HepG2 (cell line): ENCODE results near the gene TIMM10. TPM values are rescaled to one million over a fixed set of nuclear protein-coding genes. Genes with fewer than 3 reads are reported as not detected.

Experiments
- ATAC-seq: fragments of 200-7000 bp; cut with Tn5 transposase; 3 replicates; pipeline ENCODE4 v1.9.1; 2020; ENCODE audit warnings: mild to moderate bottlenecking, moderate library complexity
- BruUV-seq: library from RNA; stranded (reverse); fragments of 400-500 nt; replicated peaks from 2 replicates; lab custom pipeline; 2021; lab: Mats Ljungman, UMichigan
- CTCF ChIA-PET: fragments of 300-600 bp; formaldehyde crosslinking; extraction: SDS; loops from one replicate; lab custom pipeline; 2021; ENCODE audit warnings: low total read pairs, inconsistent platforms, low intra/inter-chr PET ratio; lab: Yijun Ruan, JAX
- POLR2A ChIA-PET: fragments of 350-600 bp; sonication (Branson Sonifier 250); formaldehyde crosslinking; loops from one replicate; lab custom pipeline; 2020; ENCODE audit warnings: antibody characterized with exemption, inconsistent platforms; lab: Yijun Ruan, JAX
- DNase-seq: peaks from one replicate; pipeline ENCODE4 v3.0.0-alpha.2; 2015; ENCODE audit warnings: low spot score
- FAIRE-seq: peaks from 3 replicates; lab custom pipeline; 2011; peaks lifted over from hg19 to GRCh38; lab: Jason Lieb, UNC
- H2AFZ ChIP-seq: one replicate; pipeline ENCODE4 v1.6.1; 2011; ENCODE audit warnings: low read length, inconsistent platforms
- H3K27ac ChIP-seq: fragments of 300-600 bp; 3 replicates; pipeline ENCODE4 v1.8.0; 2011; ENCODE audit warnings: mixed run types, mild to moderate bottlenecking, mixed read lengths, low read length, inconsistent platforms; ENCODE audit not compliant: insufficient read depth; ENCODE audit errors: extremely low read length
- H3K27me3 ChIP-seq, 2 experiments: fragments of 200-600 bp in 1 of 2; 2 replicates in 1 of 2; 3 replicates in 1 of 2; pipeline versions ENCODE4 v1.6.0 to v1.8.0; 2011; ENCODE audit warnings: low read length in 2 of 2, mild to moderate bottlenecking in 2 of 2, moderate library complexity in 2 of 2, inconsistent platforms in 1 of 2; ENCODE audit not compliant: insufficient read depth in 2 of 2, control insufficient read depth in 1 of 2
- H3K36me3 ChIP-seq, 2 experiments: fragments of 200-600 bp in 1 of 2; replicated peaks in 1 of 2; 2 replicates in 1 of 2; 3 replicates in 1 of 2; pipeline versions ENCODE4 v1.5.1 to v1.8.0; 2011; ENCODE audit warnings: low read length in 2 of 2, inconsistent platforms in 1 of 2; ENCODE audit not compliant: insufficient read depth in 2 of 2, control insufficient read depth in 1 of 2
- H3K4me1 ChIP-seq: 2 replicates; pipeline ENCODE4 v1.5.1; 2012; ENCODE audit warnings: low read length, inconsistent platforms; ENCODE audit not compliant: insufficient read depth
- H3K4me2 ChIP-seq: 2 replicates; pipeline ENCODE4 v1.6.0; 2011; ENCODE audit warnings: low read depth, low read length, inconsistent platforms
- H3K4me3 ChIP-seq, 3 experiments: fragments of 200-600 bp in 1 of 3; sonication (generic), shearing (Covaris generic) in 1 of 3; replicated peaks in 1 of 3; 2 replicates each; pipeline ENCODE4 v1.5.1; 2011 to 2016; ENCODE audit warnings: low read length in 3 of 3, inconsistent platforms in 2 of 3, low read depth in 2 of 3, mild to moderate bottlenecking in 2 of 3, control low read depth in 1 of 3, mixed read lengths in 1 of 3; ENCODE audit not compliant: insufficient read depth in 1 of 3
- H3K79me2 ChIP-seq: one replicate; pipeline ENCODE4 v1.6.1; 2011; ENCODE audit warnings: low read length, inconsistent platforms; ENCODE audit not compliant: insufficient read depth
- H3K9ac ChIP-seq: 2 replicates; pipeline ENCODE4 v1.6.0; 2011; ENCODE audit warnings: mild to moderate bottlenecking, low read depth, low read length, inconsistent platforms; ENCODE audit not compliant: insufficient read depth
- H3K9me3 ChIP-seq: 2 replicates; pipeline ENCODE4 v1.5.1; 2012; ENCODE audit warnings: mild to moderate bottlenecking, low read length
- H4K20me1 ChIP-seq: 2 replicates; pipeline ENCODE4 v1.6.0; 2011; ENCODE audit warnings: inconsistent platforms, mild to moderate bottlenecking, low read length, moderate library complexity; ENCODE audit not compliant: insufficient read depth
- BRD4 ChIP-seq: sonication (generic); formaldehyde crosslinking; IDR thresholded peaks from 2 replicates; pipeline ENCODE4 v1.4.0; 2020; ENCODE audit warnings: missing genetic modification reagents
- CREM ChIP-seq, 2 experiments: sonication (generic) in 1 of 2; formaldehyde crosslinking in 1 of 2; IDR thresholded peaks; 2 replicates each; pipeline versions ENCODE4 v1.4.0 to v1.6.1; 2016 to 2020; ENCODE audit warnings: antibody characterized with exemption in 1 of 2, mild to moderate bottlenecking in 1 of 2, missing genetic modification reagents in 1 of 2
- FOXC1 ChIP-seq: sonication (generic); formaldehyde crosslinking; IDR thresholded peaks from 2 replicates; pipeline ENCODE4 v1.8.0; 2022; ENCODE audit warnings: mild to moderate bottlenecking, missing genetic modification reagents, borderline replicate concordance
- GATAD2A ChIP-seq: IDR thresholded peaks from 2 replicates; pipeline ENCODE4 v1.6.1; 2016
- IRX3 ChIP-seq: sonication (generic); formaldehyde crosslinking; IDR thresholded peaks from 2 replicates; pipeline ENCODE4 v1.8.1; 2023; ENCODE audit warnings: mild to moderate bottlenecking, low read depth, missing genetic modification reagents, borderline replicate concordance
- NPAS2 ChIP-seq: sonication (generic); formaldehyde crosslinking; IDR thresholded peaks from 2 replicates; pipeline ENCODE4 v1.8.0; 2022; ENCODE audit warnings: mild to moderate bottlenecking, missing genetic modification reagents, borderline replicate concordance
- RAD21 ChIP-seq: fragments of 450-650 bp; formaldehyde crosslinking; IDR thresholded peaks from 2 replicates; pipeline ENCODE4 v1.5.0; 2020; ENCODE audit warnings: mild to moderate bottlenecking
- SMAD3 ChIP-seq: sonication (generic); formaldehyde crosslinking; IDR thresholded peaks from 2 replicates; pipeline ENCODE4 v1.4.0; 2020; ENCODE audit warnings: missing genetic modification reagents
- SMC3 ChIP-seq: IDR thresholded peaks from 2 replicates; pipeline ENCODE4 v1.6.1; 2011; ENCODE audit warnings: low read length, improper control_type of control experiment
- SP4 ChIP-seq: sonication (generic); formaldehyde crosslinking; IDR thresholded peaks from 2 replicates; pipeline ENCODE4 v1.8.1; 2023; ENCODE audit warnings: mild to moderate bottlenecking, missing genetic modification reagents
- STAG1 ChIP-seq: sonication (generic); formaldehyde crosslinking; IDR thresholded peaks from 2 replicates; pipeline ENCODE4 v1.4.0; 2020; ENCODE audit warnings: missing genetic modification reagents
- ZFP91 ChIP-seq: sonication (generic); formaldehyde crosslinking; IDR thresholded peaks from 2 replicates; pipeline ENCODE4 v1.9.0; 2022; ENCODE audit warnings: missing genetic modification reagents, mild to moderate bottlenecking, borderline replicate concordance
- ZNF350 ChIP-seq: sonication (generic); formaldehyde crosslinking; IDR thresholded peaks from 2 replicates; pipeline ENCODE4 v1.4.0; 2020; ENCODE audit warnings: mild to moderate bottlenecking, low read depth, missing genetic modification reagents, borderline replicate concordance
- ZNF367 ChIP-seq: sonication (generic); formaldehyde crosslinking; IDR thresholded peaks from 2 replicates; pipeline ENCODE4 v1.4.0; 2020; ENCODE audit warnings: missing genetic modification reagents, borderline replicate concordance
- ZNF567 ChIP-seq: sonication (generic); formaldehyde crosslinking; IDR thresholded peaks from 2 replicates; pipeline ENCODE4 v1.8.1; 2023; ENCODE audit warnings: mild to moderate bottlenecking, missing genetic modification reagents, borderline replicate concordance
- ZNF775 ChIP-seq: sonication (generic); formaldehyde crosslinking; IDR thresholded peaks from 2 replicates; pipeline ENCODE4 v1.4.0; 2020; ENCODE audit warnings: missing genetic modification reagents, mild to moderate bottlenecking, moderate library complexity, borderline replicate concordance
- ZNF784 ChIP-seq: sonication (generic); formaldehyde crosslinking; IDR thresholded peaks from 2 replicates; pipeline ENCODE4 v1.5.1; 2020; ENCODE audit warnings: missing genetic modification reagents, mild to moderate bottlenecking, borderline replicate concordance
- WGBS: methylation state at CpG from one replicate; pipeline ENCODE4 v1.1.6; 2017; ENCODE audit warnings: low lambda C conversion rate; 5-methylcytosine and 5-hydroxymethylcytosine counted together
- in situ Hi-C: cut with HindIII; loops from 2 replicates; pipeline ENCODE4 v1.10.0; 2017; ENCODE audit warnings: low pct_unique_long_range_greater_than_20kb; ENCODE audit not compliant: extremely low pct_ligation_motif_present
- intact Hi-C: fragments of 100-400 bp; cut with micrococcal nuclease; formaldehyde crosslinking; loops from one replicate; pipeline ENCODE4 v1.10.0; 2022; ENCODE audit not compliant: unreplicated experiment
- polyA plus RNA-seq, 8 experiments: library from polyadenylated mRNA; depleted of rRNA in 3 of 8; stranded (reverse) in 7 of 8; unstranded in 1 of 8; fragments of >200 nt; fragmentation: Illumina TruSeq in 4 of 8; extraction: Trizol in 4 of 8; gene quantifications; 2 replicates each; pipeline versions ENCODE4 v1.2.1 to v1.2.3, GENCODE V29; 2011 to 2016; ENCODE audit warnings: low read depth in 4 of 8, missing spikeins in 1 of 8, mixed read lengths in 1 of 8; ENCODE audit not compliant: insufficient read depth in 1 of 8
- total RNA-seq, 5 experiments: library from RNA; depleted of rRNA; stranded (reverse); fragments of >200 nt; fragmentation: Illumina TruSeq; extraction: Trizol; gene quantifications; 2 replicates each; pipeline ENCODE4 v1.2.3, GENCODE V29; 2016; ENCODE audit warnings: low read depth in 1 of 5
- TF ChIP-seq, protein P1 (sequence below): sonication (generic); formaldehyde crosslinking; IDR thresholded peaks from 2 replicates; pipeline ENCODE4 v1.5.0; 2020; ENCODE audit warnings: mild to moderate bottlenecking, low read depth, missing genetic modification reagents, borderline replicate concordance
- TF ChIP-seq, protein P2 (sequence below): sonication (generic); formaldehyde crosslinking; IDR thresholded peaks from 2 replicates; pipeline ENCODE4 v1.4.0; 2020; ENCODE audit warnings: missing genetic modification reagents

Gene TIMM10
- total and polyA plus RNA-seq, 2 of the 13 experiments (the other 11 are each of a cell fraction or from before 2014, with no cell fraction given): 67.8 to 82.2 TPM

GRCh38 chr11:57568330-57568766, 37.8 kb upstream of the TIMM10 start:
- Histone ChIP-seq H3K9ac (peak overlapping the region; percentile 63; the same call in 1 of the 2 replicates), H3K4me1 (peaks cover 24% of the 10 kb centered on the region), H3K36me3 (no peaks in the 10 kb centered on the region), H3K27me3 (no peaks in the 10 kb centered on the region; a peak in 1 of 5 replicates), H3K4me3 (peak overlapping the region; percentile 65 to 84 (median 82)), H3K9me3 (no peaks in the 10 kb centered on the region), H3K27ac (no peak overlapping the region), H3K4me2 (peak overlapping the region; percentile 98), H3K79me2 (no peaks in the 10 kb centered on the region), H4K20me1 (no peaks in the 10 kb centered on the region), H2AFZ (no peak overlapping the region)
- ChIA-PET CTCF (interaction anchor here (0.7 to 4.5 kb wide), 2 partner anchors 38 to 74 kb away, joined by 3 to 79 read pairs; partner anchors contain the start of gene TIMM10), POLR2A (interaction anchor here (1.4 to 1.9 kb wide), 5 partner anchors 16 to 76 kb away, joined by 3 to 23 read pairs (median 7); partner anchors contain the start of gene SERPING1)
- in situ Hi-C loops (loop anchor here (5.0 to 10.0 kb wide), 3 partner anchors 74 to 946 kb away; no protein-coding TSS in a partner anchor), intact Hi-C loops (loop anchor here (1.0 kb wide), 1 partner anchor 76 kb away; no protein-coding TSS in a partner anchor)
- BruUV-seq: no TSS peak
- peak; percentile 49 for DNase-seq
- ATAC-seq: peak; percentile 39
- FAIRE-seq: no peak
- 51% methylated on average over 4 of the region's 6 CpGs for WGBS
- peak; percentile 81 for TF ChIP-seq STAG1 (CRISPR knock-in tag)
- 0 out of 2 replicates have a peak, but pooled peaks have one; percentile 53 for TF ChIP-seq ZNF567 (CRISPR knock-in tag)
- peak; percentile 58; the same call in 1 of the 2 replicates for TF ChIP-seq GATAD2A (CRISPR knock-in tag)
- peak; percentile 69; the same call in 1 of the 2 replicates for TF ChIP-seq SMAD3 (CRISPR knock-in tag)
- no peak for TF ChIP-seq CREM (IDR thresholded peaks at IDR 0.05)
- no peak for TF ChIP-seq CREM (CRISPR knock-in tag; IDR thresholded peaks at IDR 0.05)
- TF ChIP-seq ZNF775 (CRISPR knock-in tag): no peak
- peak; percentile 3; the same call in 1 of the 2 replicates for TF ChIP-seq FOXC1 (CRISPR knock-in tag)
- TF ChIP-seq, protein P1, sequence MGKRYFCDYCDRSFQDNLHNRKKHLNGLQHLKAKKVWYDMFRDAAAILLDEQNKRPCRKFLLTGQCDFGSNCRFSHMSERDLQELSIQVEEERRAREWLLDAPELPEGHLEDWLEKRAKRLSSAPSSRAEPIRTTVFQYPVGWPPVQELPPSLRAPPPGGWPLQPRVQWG (CRISPR knock-in tag): no peak
- no peak for TF ChIP-seq ZNF367
- TF ChIP-seq SMC3: peak; percentile 74
- TF ChIP-seq IRX3: no peak
- TF ChIP-seq RAD21 (CRISPR knock-in tag): peak; percentile 77; the same call in 1 of the 2 replicates
- 0 out of 2 replicates have a peak, but pooled peaks have one; percentile 42 for TF ChIP-seq SP4 (CRISPR knock-in tag)
- TF ChIP-seq ZFP91 (CRISPR knock-in tag): peak; percentile 5; the same call in 1 of the 2 replicates
- TF ChIP-seq, protein P2, sequence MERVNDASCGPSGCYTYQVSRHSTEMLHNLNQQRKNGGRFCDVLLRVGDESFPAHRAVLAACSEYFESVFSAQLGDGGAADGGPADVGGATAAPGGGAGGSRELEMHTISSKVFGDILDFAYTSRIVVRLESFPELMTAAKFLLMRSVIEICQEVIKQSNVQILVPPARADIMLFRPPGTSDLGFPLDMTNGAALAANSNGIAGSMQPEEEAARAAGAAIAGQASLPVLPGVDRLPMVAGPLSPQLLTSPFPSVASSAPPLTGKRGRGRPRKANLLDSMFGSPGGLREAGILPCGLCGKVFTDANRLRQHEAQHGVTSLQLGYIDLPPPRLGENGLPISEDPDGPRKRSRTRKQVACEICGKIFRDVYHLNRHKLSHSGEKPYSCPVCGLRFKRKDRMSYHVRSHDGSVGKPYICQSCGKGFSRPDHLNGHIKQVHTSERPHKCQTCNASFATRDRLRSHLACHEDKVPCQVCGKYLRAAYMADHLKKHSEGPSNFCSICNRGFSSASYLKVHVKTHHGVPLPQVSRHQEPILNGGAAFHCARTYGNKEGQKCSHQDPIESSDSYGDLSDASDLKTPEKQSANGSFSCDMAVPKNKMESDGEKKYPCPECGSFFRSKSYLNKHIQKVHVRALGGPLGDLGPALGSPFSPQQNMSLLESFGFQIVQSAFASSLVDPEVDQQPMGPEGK (CRISPR knock-in tag): peak; percentile 28; the same call in 1 of the 2 replicates
- TF ChIP-seq ZNF350 (CRISPR knock-in tag): 0 out of 2 replicates have a peak, but pooled peaks have one; percentile 9
- 0 out of 2 replicates have a peak, but pooled peaks have one; percentile 41 for TF ChIP-seq NPAS2 (CRISPR knock-in tag)
- TF ChIP-seq BRD4 (CRISPR knock-in tag): no peak
- 0 out of 2 replicates have a peak, but pooled peaks have one; percentile 36 for TF ChIP-seq ZNF784 (CRISPR knock-in tag)
